ENCODE data around the gene TRAPPC3L. TPM values are rescaled to one million over a fixed set of nuclear protein-coding genes. Genes with fewer than 3 reads are reported as not detected.

Gene TRAPPC3L
- total and polyA plus RNA-seq, 2 of the 8 experiments (the other 6 are each of a cell fraction or from before 2014, with no cell fraction given) = not detected

- Histone ChIP-seq H4K91ac (replicated peaks; ENCODE audit: insufficient read length, low read length) (no peak overlapping the region), H2AK5ac (ENCODE audit: low read depth, low read length) (no peak overlapping the region), H2BK120ac (replicated peaks; ENCODE audit: low read depth, low read length) (no peak overlapping the region), H3K18ac (ENCODE audit: extremely low read depth, low read length) (no peak overlapping the region), H2AFZ (ENCODE audit: low read length) (0 out of 2 replicates have a peak overlapping the region, but pooled peaks have one; percentile 27), H2BK12ac (ENCODE audit: low read depth, low read length) (no peak overlapping the region), H3K79me1 (ENCODE audit: low read depth, low read length) (no peaks in the 10 kb centered on the region), H4K20me1 (replicated peaks in 1 of 2; ENCODE audit: control insufficient read depth in 1 of 2, insufficient read depth in 2 of 2, low read length in 2 of 2) (no peaks in the 10 kb centered on the region), H3K56ac (replicated peaks; ENCODE audit: insufficient read length, low read depth, low read length) (no peak overlapping the region), H3K9ac (replicated peaks in 1 of 4; ENCODE audit: extremely low read depth in 1 of 4, low read depth in 3 of 4, low read length in 3 of 4) (no peak overlapping the region), H3K27ac (ENCODE audit: low read depth, low read length) (no peak overlapping the region), H3K27me3 (replicated peaks in 1 of 4; ENCODE audit: control insufficient read depth in 3 of 4, extremely low read depth in 1 of 4, insufficient read depth in 3 of 4, low read length in 3 of 4) (no peaks in the 10 kb centered on the region), H4K8ac (ENCODE audit: extremely low read depth, insufficient read depth, low read length) (no peak overlapping the region), H3K79me2 (ENCODE audit: control insufficient read depth in 1 of 2, insufficient read depth in 2 of 2, low read length in 2 of 2) (no peaks in the 10 kb centered on the region), H3K4me3 (ENCODE audit: extremely low read depth in 1 of 4, insufficient read depth in 2 of 4, low read depth in 3 of 4, low read length in 4 of 4) (no peak overlapping the region), H2BK5ac (ENCODE audit: low read depth, low read length) (no peak overlapping the region), H3K14ac (ENCODE audit: insufficient read length) (no peak overlapping the region), H3K4ac (replicated peaks; ENCODE audit: insufficient read length, low read depth, low read length) (no peak overlapping the region), H3K23ac (ENCODE audit: insufficient read length) (no peak overlapping the region), H3K9me3 (ENCODE audit: insufficient read depth in 2 of 2, low read depth in 1 of 2, low read length in 1 of 2) (no peaks in the 10 kb centered on the region), H3K36me3 (ENCODE audit: control insufficient read depth in 2 of 4, insufficient read depth in 4 of 4, low read length in 3 of 4) (no peaks in the 10 kb centered on the region), H3K23me2 (ENCODE audit: low read depth, low read length) (no peaks in the 10 kb centered on the region), H4K5ac (ENCODE audit: insufficient read length, low read depth, low read length) (no peak overlapping the region), H2BK20ac (ENCODE audit: low read length) (no peak overlapping the region), H2BK15ac (ENCODE audit: low read length) (no peak overlapping the region), H3K4me1 (replicated peaks in 1 of 4; ENCODE audit: control insufficient read depth in 3 of 4, insufficient read depth in 4 of 4, low read length in 3 of 4) (peaks cover 0 to 3% (median 0%) of the 10 kb centered on the region in 4 experiments; a peak in 1 of 7 replicates), H3K4me2 (ENCODE audit: insufficient read depth in 1 of 2, low read depth in 2 of 2, low read length in 2 of 2) (no peak overlapping the region)
- ChIA-PET CTCF (ENCODE audit: partially characterized antibody) (interaction anchor here (1.0 to 2.2 kb wide), 5 partner anchors 10 to 282 kb away, joined by 3 to 8 read pairs (median 5); partner anchors contain the start of gene CALHM5), POLR2A (ENCODE audit: partially characterized antibody) (no interaction called here)
- WGBS, 2 experiments (ENCODE audit: extremely low coverage in 1 of 2, insufficient coverage in 1 of 2, insufficient read length in 1 of 2, insufficient replicate concordance in 2 of 2, low coverage in 1 of 2, low lambda C conversion rate in 2 of 2, missing lambda C conversion rate in 1 of 2) = 65% methylated on average over 4 of the region's 4 CpGs; no CpG with 5 or more reads in 1 of the 2 experiments
- no peak for FAIRE-seq
- TF ChIP-seq CHD2 (IDR thresholded peaks at IDR 0.05; ENCODE audit: low read length) = no peak
- TF ChIP-seq BACH1 (IDR thresholded peaks at IDR 0.05; ENCODE audit: low read length) = no peak
- TF ChIP-seq SP1 (IDR thresholded peaks at IDR 0.05; ENCODE audit: low read depth, low read length) = no peak
- TF ChIP-seq JUND (IDR thresholded peaks at IDR 0.05; ENCODE audit: low read length) = no peak
- TF ChIP-seq ASH2L (IDR thresholded peaks at IDR 0.05; ENCODE audit: low read length) = no peak
- TF ChIP-seq TBP (IDR thresholded peaks at IDR 0.05; ENCODE audit: low read depth, low read length) = no peak
- TF ChIP-seq TAF7 (optimal IDR thresholded peaks at IDR 0.05; ENCODE audit: borderline replicate concordance, low read depth, low read length) = no peak
- no peak for TF ChIP-seq CBX5 (IDR thresholded peaks at IDR 0.05; ENCODE audit: low read depth, low read length)
- TF ChIP-seq SUZ12 (IDR thresholded peaks at IDR 0.05; ENCODE audit: low read length) = no peak
- TF ChIP-seq EGR1 (IDR thresholded peaks at IDR 0.05; ENCODE audit: borderline replicate concordance, low read depth, low read length) = no peak
- TF ChIP-seq FOSL1 (IDR thresholded peaks at IDR 0.05; ENCODE audit: insufficient read depth, low read depth, low read length) = no peak
- TF ChIP-seq SIN3A (conservative IDR thresholded peaks at IDR 0.05 in 1 of 2, IDR thresholded peaks at IDR 0.05 in 1 of 2; ENCODE audit: low read depth in 1 of 2, low read length in 2 of 2) = no peak
- TF ChIP-seq TCF12 (IDR thresholded peaks at IDR 0.05; ENCODE audit: low read depth, low read length) = no peak
- DNase-seq (ENCODE audit: low read depth in 1 of 2, low spot score in 2 of 2) = no peak
Measured at GRCh38 chr6:116550796-116551195, 5.3 kb upstream of the TRAPPC3L start.

Data from H1 (cell line).